HCT116 (cell line): ENCODE results near the gene HOXC6. TPM values are rescaled to one million over a fixed set of nuclear protein-coding genes. Genes with fewer than 3 reads are reported as not detected.

ENCODE experiments used
- ATAC-seq: fragments of 200-7000 bp; cut with Tn5 transposase; 2 replicates; pipeline ENCODE4 v1.9.1; 2020; ENCODE audit warnings: mild to moderate bottlenecking, moderate library complexity
- BruUV-seq: library from RNA; stranded (reverse); fragments of 400-500 nt; replicated peaks from 2 replicates; lab custom pipeline; 2021; lab: Mats Ljungman, UMichigan
- CTCF ChIA-PET: fragments of 300-600 bp; sonication (Branson Sonifier 250); formaldehyde crosslinking; loops from one replicate; lab custom pipeline; 2021; ENCODE audit warnings: antibody characterized with exemption; lab: Charles Lee
- POLR2A ChIA-PET: fragments of 300-600, 350-600 bp; sonication (Branson Sonifier 250); formaldehyde crosslinking; loops from one replicate; lab custom pipeline; 2021; ENCODE audit warnings: antibody characterized with exemption; lab: Charles Lee
- RAD21 ChIA-PET, 2 experiments: fragments of 300-600 bp; sonication (Branson Sonifier 250); formaldehyde crosslinking; loops; one replicate each; lab custom pipeline; 2023; ENCODE audit warnings: low total read pairs in 2 of 2; ENCODE audit not compliant: uncharacterized antibody in 2 of 2, unreplicated experiment in 2 of 2, low non-redundant PET in 1 of 2; lab: Charles Lee
- DNase-seq: peaks from one replicate; pipeline ENCODE4 v3.0.0-alpha.2; 2010; ENCODE audit warnings: low read depth, low spot score
- H2AFZ ChIP-seq: fragments of 200-600 bp; shearing (Covaris generic), sonication (generic); 2 replicates; pipeline ENCODE4 v1.6.1; 2017; ENCODE audit warnings: low read depth, mixed run types, mixed read lengths, antibody characterized with exemption, low read length; ENCODE audit not compliant: poor library complexity, severe bottlenecking
- H3K27ac ChIP-seq: 2 replicates; pipeline ENCODE4 v1.5.1; 2012; ENCODE audit warnings: low read depth, low read length
- H3K27me3 ChIP-seq: fragments of 200-600 bp; sonication (generic); 2 replicates; pipeline ENCODE4 v1.6.1; 2016; ENCODE audit warnings: mixed run types, low read length, mixed read lengths; ENCODE audit not compliant: insufficient read depth
- H3K36me3 ChIP-seq, 2 experiments: fragments of 200-500 bp in 1 of 2; fragments of 200-600 bp in 1 of 2; sonication (Bioruptor generic) in 1 of 2; sonication (generic) in 1 of 2; 2 replicates each; pipeline versions ENCODE4 v1.5.1 to v1.6.1; 2014 to 2016; ENCODE audit warnings: low read length in 2 of 2, inconsistent platforms in 1 of 2, mixed read lengths in 1 of 2, mixed run types in 1 of 2; ENCODE audit not compliant: insufficient read depth in 2 of 2, control insufficient read depth in 1 of 2
- H3K4me1 ChIP-seq, 2 experiments: fragments of 200-600 bp in 1 of 2; sonication (generic) in 1 of 2; 2 replicates each; pipeline versions ENCODE4 v1.5.1 to v1.6.1; 2012 to 2017; ENCODE audit warnings: low read length in 2 of 2, inconsistent platforms in 1 of 2, mild to moderate bottlenecking in 1 of 2, mixed read lengths in 1 of 2, mixed run types in 1 of 2, moderate library complexity in 1 of 2; ENCODE audit not compliant: insufficient read depth in 2 of 2, control insufficient read depth in 1 of 2
- H3K4me2 ChIP-seq: fragments of 200-600 bp; sonication (generic); 2 replicates; pipeline ENCODE4 v1.6.1; 2017; ENCODE audit warnings: mixed run types, low read length, mixed read lengths
- H3K4me3 ChIP-seq, 2 experiments: fragments of 200-600 bp in 1 of 2; sonication (generic) in 1 of 2; replicated peaks in 1 of 2; 2 replicates each; pipeline ENCODE4 v1.5.1; 2011 to 2016; ENCODE audit warnings: low read length in 2 of 2, control low read depth in 1 of 2, low read depth in 1 of 2, mild to moderate bottlenecking in 1 of 2, mixed read lengths in 1 of 2, mixed run types in 1 of 2
- H3K79me2 ChIP-seq: fragments of 200-600 bp; sonication (generic); 2 replicates; pipeline ENCODE4 v1.6.1; 2017; ENCODE audit warnings: mild to moderate bottlenecking, mixed run types, low read length, moderate library complexity, mixed read lengths; ENCODE audit not compliant: insufficient read depth
- H3K9ac ChIP-seq: fragments of 200-600 bp; sonication (generic); 2 replicates; pipeline ENCODE4 v1.6.1; 2016; ENCODE audit warnings: low read length, mixed read lengths
- H3K9me2 ChIP-seq: fragments of 200-600 bp; sonication (generic), shearing (Covaris generic); 2 replicates; pipeline ENCODE4 v1.6.1; 2017; ENCODE audit warnings: mixed run types, mild to moderate bottlenecking, moderate library complexity; ENCODE audit not compliant: insufficient read depth
- H3K9me3 ChIP-seq, 2 experiments: fragments of 200-500 bp in 1 of 2; fragments of 200-600 bp in 1 of 2; sonication (Bioruptor generic) in 1 of 2; sonication (generic) in 1 of 2; 2 replicates each; pipeline ENCODE4 v1.6.1; 2014 to 2017; ENCODE audit warnings: low read length in 2 of 2, mixed read lengths in 2 of 2, inconsistent platforms in 1 of 2, low read depth in 1 of 2, mild to moderate bottlenecking in 1 of 2, mixed run types in 1 of 2, moderate library complexity in 1 of 2; ENCODE audit not compliant: control insufficient read depth in 1 of 2, insufficient read depth in 1 of 2
- H4K20me1 ChIP-seq: fragments of 200-600 bp; sonication (generic), shearing (Covaris generic); 2 replicates; pipeline ENCODE4 v1.6.1; 2017; ENCODE audit warnings: mixed run types, mild to moderate bottlenecking, moderate library complexity; ENCODE audit not compliant: insufficient read depth
- CBX3 ChIP-seq: IDR thresholded peaks from 2 replicates; pipeline ENCODE4 v1.6.1; 2012; ENCODE audit warnings: low read depth
- EZH2 ChIP-seq: fragments of 200-600 bp; sonication (generic); IDR thresholded peaks from 2 replicates; pipeline ENCODE4 v1.6.1; 2017; ENCODE audit warnings: antibody characterized with exemption, mixed run types
- EZH2phosphoT487 ChIP-seq: fragments of 200-600 bp; IDR thresholded peaks from 2 replicates; pipeline ENCODE4 v1.6.1; 2018; ENCODE audit warnings: antibody characterized with exemption, borderline replicate concordance
- POLR2AphosphoS5 ChIP-seq: IDR thresholded peaks from 2 replicates; pipeline ENCODE4 v1.6.1; 2011; ENCODE audit warnings: mild to moderate bottlenecking, low read depth, low read length, moderate library complexity
- intact Hi-C: fragments of 100-400 bp; cut with micrococcal nuclease; formaldehyde crosslinking; loops from 2 replicates; pipeline ENCODE4 v1.10.0; 2022
- total RNA-seq: library from RNA; stranded (reverse); gene quantifications from one replicate; pipeline ENCODE4 v1.2.1, GENCODE V29; 2021; ENCODE audit not compliant: unreplicated experiment
- TF ChIP-seq, protein P1 (sequence below): IDR thresholded peaks from 2 replicates; pipeline ENCODE4 v1.6.1; 2011; ENCODE audit warnings: mild to moderate bottlenecking, low read length, moderate library complexity; ENCODE audit not compliant: insufficient replicate concordance; ENCODE audit errors: extremely low read depth

The HOXC6 gene
- total RNA-seq, 1 experiment from 2014 or later: 3.1 TPM

DNA sequence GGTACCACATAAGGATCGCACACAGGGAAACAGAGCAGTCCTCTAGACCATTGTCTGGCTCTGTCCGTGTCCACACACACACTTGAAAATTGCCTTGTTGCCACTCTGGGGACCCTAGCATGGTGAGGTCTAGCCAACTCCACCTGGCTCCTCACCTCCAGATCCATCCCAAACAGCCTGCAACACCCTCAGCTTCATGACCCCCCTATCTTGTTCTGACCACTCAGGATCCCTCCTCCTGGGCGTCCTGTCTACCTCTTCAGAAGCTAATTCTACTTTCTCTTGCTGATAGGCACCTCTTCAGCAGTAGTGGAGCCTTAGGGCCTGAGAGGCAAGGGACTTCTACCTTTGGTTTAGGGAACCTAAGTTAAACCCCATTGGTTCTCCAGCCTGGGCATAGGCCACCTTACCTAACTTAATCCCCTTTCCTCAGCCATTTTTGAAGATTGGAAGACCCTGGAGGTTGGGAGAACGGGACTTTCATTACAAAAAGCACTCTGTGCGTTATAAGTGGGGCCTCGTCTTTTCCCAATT lies 3.9 kb downstream of the HOXC6 start:
- Histone ChIP-seq H3K4me1 (peaks cover 7 to 28% of the 10 kb centered on the region in 2 experiments), H3K4me2 (peak overlapping the region; percentile 100; the same call in 1 of the 2 replicates), H3K9me3 (no peaks in the 10 kb centered on the region), H3K9ac (no peak overlapping the region), H3K4me3 (no peak overlapping the region), H2AFZ (no peak overlapping the region), H3K27me3 (no peaks in the 10 kb centered on the region), H3K9me2 (no peaks in the 10 kb centered on the region), H3K36me3 (no peaks in the 10 kb centered on the region), H3K27ac (no peak overlapping the region), H4K20me1 (no peaks in the 10 kb centered on the region), H3K79me2 (no peaks in the 10 kb centered on the region)
- no TSS peak for BruUV-seq
- ChIA-PET POLR2A (interaction anchor here (0.6 to 0.8 kb wide), 4 partner anchors 47 to 327 kb away, joined by 3 read pairs; no protein-coding TSS in a partner anchor), RAD21 (interaction anchor here (0.5 to 3.0 kb wide), 11 partner anchors 10 to 176 kb away, joined by 3 to 12 read pairs (median 9); no protein-coding TSS in a partner anchor), CTCF (interaction anchor here (0.6 to 3.5 kb wide), 35 partner anchors 10 to 737 kb away, joined by 3 to 43 read pairs (median 5); partner anchors contain the start of genes HNRNPA1, HOXC10, HOXC8 and HOXC9)
- DNase-seq: no peak
- intact Hi-C loops: loop anchor here (1.0 to 5.0 kb wide), 2 partner anchors 105 to 169 kb away; no protein-coding TSS in a partner anchor
- TF ChIP-seq EZH2: no peak
- TF ChIP-seq POLR2AphosphoS5: no peak
- TF ChIP-seq EZH2phosphoT487: no peak
- TF ChIP-seq, protein P1, sequence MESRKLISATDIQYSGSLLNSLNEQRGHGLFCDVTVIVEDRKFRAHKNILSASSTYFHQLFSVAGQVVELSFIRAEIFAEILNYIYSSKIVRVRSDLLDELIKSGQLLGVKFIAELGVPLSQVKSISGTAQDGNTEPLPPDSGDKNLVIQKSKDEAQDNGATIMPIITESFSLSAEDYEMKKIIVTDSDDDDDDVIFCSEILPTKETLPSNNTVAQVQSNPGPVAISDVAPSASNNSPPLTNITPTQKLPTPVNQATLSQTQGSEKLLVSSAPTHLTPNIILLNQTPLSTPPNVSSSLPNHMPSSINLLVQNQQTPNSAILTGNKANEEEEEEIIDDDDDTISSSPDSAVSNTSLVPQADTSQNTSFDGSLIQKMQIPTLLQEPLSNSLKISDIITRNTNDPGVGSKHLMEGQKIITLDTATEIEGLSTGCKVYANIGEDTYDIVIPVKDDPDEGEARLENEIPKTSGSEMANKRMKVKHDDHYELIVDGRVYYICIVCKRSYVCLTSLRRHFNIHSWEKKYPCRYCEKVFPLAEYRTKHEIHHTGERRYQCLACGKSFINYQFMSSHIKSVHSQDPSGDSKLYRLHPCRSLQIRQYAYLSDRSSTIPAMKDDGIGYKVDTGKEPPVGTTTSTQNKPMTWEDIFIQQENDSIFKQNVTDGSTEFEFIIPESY: no peak
- no peak for TF ChIP-seq CBX3
- ATAC-seq: no peak
